Epithelial cell of proximal tubule (primary cell): Measurements from ENCODE around the gene UBE2O. TPM values are rescaled to one million over a fixed set of nuclear protein-coding genes. Genes with fewer than 3 reads are reported as not detected.

Experiments
- DNase-seq: peaks from one replicate; pipeline ENCODE4 v3.0.0-alpha.2; 2011; ENCODE audit warnings: low read depth
- H3K4me3 ChIP-seq: 2 replicates; pipeline ENCODE4 v1.5.1; 2011; ENCODE audit warnings: low read depth, mild to moderate bottlenecking, low read length
- CTCF ChIP-seq: conservative IDR thresholded peaks from 2 replicates; pipeline ENCODE4 v1.5.1; 2012; ENCODE audit warnings: low read depth, mild to moderate bottlenecking, low read length
- total RNA-seq: library from RNA; depleted of rRNA; stranded (reverse); fragments of >200 nt; gene quantifications from 2 replicates; pipeline ENCODE4 v1.2.3, GENCODE V29; 2015

Gene UBE2O
- total RNA-seq, 1 donor from 2014 or later, result 15.6 TPM

- TF ChIP-seq CTCF, result peak; percentile 50
- no peak for DNase-seq
Observed at GRCh38 chr17:76370261-76370993, 82.5 kb downstream of the UBE2O start.

GRCh38 chr17:76369804-76370203, 83.1 kb downstream of the UBE2O start:
- H3K4me3 ChIP-seq, result no peak overlapping the region
- no peak for TF ChIP-seq CTCF
- no peak for DNase-seq

More at GRCh38 chr17:76370261-76370993, 82.5 kb downstream of the UBE2O start:
- no peak overlapping the region for H3K4me3 ChIP-seq

GRCh38 chr17:76369379-76369778, 83.6 kb downstream of the UBE2O start:
- DNase-seq, result no peak
- no peak for TF ChIP-seq CTCF
- no peak overlapping the region for H3K4me3 ChIP-seq

GRCh38 chr17:76368545-76368944, 84.4 kb downstream of the UBE2O start:
- DNase-seq, result no peak
- TF ChIP-seq CTCF, result no peak
- no peak overlapping the region for H3K4me3 ChIP-seq

GRCh38 chr17:76367642-76368041, 85.3 kb downstream of the UBE2O start:
- no peak overlapping the region for H3K4me3 ChIP-seq
- no peak for DNase-seq
- no peak for TF ChIP-seq CTCF

GRCh38 chr17:76366247-76366646, 86.7 kb downstream of the UBE2O start:
- no peak for DNase-seq
- no peak for TF ChIP-seq CTCF
- H3K4me3 ChIP-seq, result no peak overlapping the region
